Vagina (tissue), 2 donors: Measurements from ENCODE around the gene SLC6A8. TPM values are rescaled to one million over a fixed set of nuclear protein-coding genes. Genes with fewer than 3 reads are reported as not detected.

Source experiments
- DNase-seq, 2 donors: peaks; one replicate each; pipeline ENCODE4 v3.0.0-alpha.2; 2017; ENCODE audit errors: extremely low spot score in 2 of 2
- H3K27ac ChIP-seq: fragments of 200-600 bp; sonication (generic); one replicate; pipeline ENCODE4 v1.5.1; 2019
- H3K27me3 ChIP-seq: fragments of 200-600 bp; sonication (generic); one replicate; pipeline ENCODE4 v1.5.1; 2019
- H3K36me3 ChIP-seq, 2 donors: fragments of 200-600 bp; sonication (generic); one replicate each; pipeline ENCODE4 v1.5.1; 2017 to 2019
- H3K4me1 ChIP-seq: fragments of 200-600 bp; sonication (generic); one replicate; pipeline ENCODE4 v1.5.1; 2019
- H3K4me3 ChIP-seq, 2 donors: fragments of 200-600 bp; sonication (generic); 1 replicate in 1 of 2; 2 replicates in 1 of 2; pipeline ENCODE4 v1.5.1; 2016 to 2019
- H3K9me3 ChIP-seq: fragments of 200-600 bp; sonication (generic); one replicate; pipeline ENCODE4 v1.5.1; 2019
- POLR2A ChIP-seq, 2 donors: fragments of 450-650 bp; IDR thresholded peaks; one replicate each; pipeline ENCODE4 v1.6.1; 2017; ENCODE audit warnings: antibody characterized with exemption in 2 of 2, mild to moderate bottlenecking in 2 of 2, moderate library complexity in 2 of 2
- POLR2AphosphoS5 ChIP-seq, 2 donors: sonication (generic); formaldehyde crosslinking; IDR thresholded peaks; one replicate each; pipeline ENCODE4 v1.9.0; 2017; ENCODE audit warnings: antibody characterized with exemption in 2 of 2, mild to moderate bottlenecking in 2 of 2, low read depth in 1 of 2; ENCODE audit not compliant: insufficient read depth in 1 of 2
- intact Hi-C: fragments of 100-400 bp; cut with DNase I; formaldehyde crosslinking; loops from one replicate; pipeline ENCODE4 v1.15.1; 2023
- total RNA-seq: library from RNA; depleted of rRNA; stranded (reverse); fragments of >200 nt; gene quantifications from one replicate; pipeline ENCODE4 v1.2.3, GENCODE V29; 2016
- TF ChIP-seq, protein P1 (sequence below), 3 experiments: fragments of 450-650 bp in 2 of 3; fragments of 200-600 bp in 1 of 3; sonication (generic) in 1 of 3; IDR thresholded peaks; one replicate each; pipeline ENCODE4 v1.5.1; 2017 to 2019; ENCODE audit warnings: antibody characterized with exemption in 3 of 3, mild to moderate bottlenecking in 2 of 3, moderate library complexity in 2 of 3

SLC6A8 gene
- total RNA-seq, 1 donor from 2014 or later, result 29.2 TPM

DNA sequence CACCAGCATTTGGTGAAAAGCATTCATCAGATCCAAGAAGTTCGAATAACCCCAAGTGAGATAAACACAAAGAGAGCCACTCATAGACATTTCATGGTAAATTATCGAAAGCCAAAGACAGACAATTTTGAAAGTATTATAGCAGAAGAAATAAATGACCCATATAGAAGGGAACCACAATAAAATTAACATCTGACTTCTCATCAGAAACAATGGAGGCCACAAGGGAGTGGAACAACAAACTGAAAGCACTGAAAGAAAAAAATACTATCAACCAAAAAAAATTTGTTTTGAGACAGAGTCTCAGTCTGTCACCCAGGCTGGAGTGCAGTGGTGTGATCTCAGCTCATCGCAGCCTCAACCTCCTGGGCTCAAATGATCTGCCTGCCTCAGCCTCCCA, 28.5 kb upstream of the SLC6A8 start:
- Histone ChIP-seq H3K4me1 (no peaks in the 10 kb centered on the region), H3K9me3 (no peaks in the 10 kb centered on the region), H3K27me3 (no peaks in the 10 kb centered on the region), H3K27ac (no peak overlapping the region), H3K36me3 (no peaks in the 10 kb centered on the region), H3K4me3 (no peak overlapping the region)
- TF ChIP-seq, protein P1, sequence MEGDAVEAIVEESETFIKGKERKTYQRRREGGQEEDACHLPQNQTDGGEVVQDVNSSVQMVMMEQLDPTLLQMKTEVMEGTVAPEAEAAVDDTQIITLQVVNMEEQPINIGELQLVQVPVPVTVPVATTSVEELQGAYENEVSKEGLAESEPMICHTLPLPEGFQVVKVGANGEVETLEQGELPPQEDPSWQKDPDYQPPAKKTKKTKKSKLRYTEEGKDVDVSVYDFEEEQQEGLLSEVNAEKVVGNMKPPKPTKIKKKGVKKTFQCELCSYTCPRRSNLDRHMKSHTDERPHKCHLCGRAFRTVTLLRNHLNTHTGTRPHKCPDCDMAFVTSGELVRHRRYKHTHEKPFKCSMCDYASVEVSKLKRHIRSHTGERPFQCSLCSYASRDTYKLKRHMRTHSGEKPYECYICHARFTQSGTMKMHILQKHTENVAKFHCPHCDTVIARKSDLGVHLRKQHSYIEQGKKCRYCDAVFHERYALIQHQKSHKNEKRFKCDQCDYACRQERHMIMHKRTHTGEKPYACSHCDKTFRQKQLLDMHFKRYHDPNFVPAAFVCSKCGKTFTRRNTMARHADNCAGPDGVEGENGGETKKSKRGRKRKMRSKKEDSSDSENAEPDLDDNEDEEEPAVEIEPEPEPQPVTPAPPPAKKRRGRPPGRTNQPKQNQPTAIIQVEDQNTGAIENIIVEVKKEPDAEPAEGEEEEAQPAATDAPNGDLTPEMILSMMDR (IDR thresholded peaks at IDR 0.05), result no peak
- TF ChIP-seq POLR2AphosphoS5 (IDR thresholded peaks at IDR 0.05; ENCODE audit: insufficient read depth in 1 of 2, low read depth in 1 of 2) (no peak), POLR2A (IDR thresholded peaks at IDR 0.05) (no peak)
- no peak for DNase-seq
- intact Hi-C loops, result no loop called here

DNA sequence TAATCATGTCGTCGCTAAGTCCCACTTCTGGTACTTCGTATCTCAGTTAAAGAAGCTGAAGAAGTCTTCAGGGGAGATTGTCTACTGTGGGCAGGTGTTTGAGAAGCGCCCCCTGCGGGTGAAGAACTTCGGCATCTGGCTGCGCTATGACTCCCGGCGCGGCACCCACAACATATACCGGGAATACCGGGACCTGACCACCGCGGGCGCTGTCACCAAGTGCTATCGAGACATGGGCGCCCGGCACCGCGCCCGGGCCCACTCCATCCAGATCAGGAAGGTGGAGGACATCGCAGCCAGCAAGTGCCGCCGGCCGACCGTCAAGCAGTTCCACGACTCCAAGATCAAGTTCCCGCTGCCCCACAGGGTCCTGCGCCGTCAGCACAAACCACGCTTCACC, 25.5 kb upstream of the SLC6A8 start:
- no peak overlapping the region for H3K27ac ChIP-seq
- no peaks in the 10 kb centered on the region for H3K36me3 ChIP-seq
- H3K9me3 ChIP-seq, result no peaks in the 10 kb centered on the region
- no peak for TF ChIP-seq POLR2A (IDR thresholded peaks at IDR 0.05)
- no peak for TF ChIP-seq POLR2AphosphoS5 (IDR thresholded peaks at IDR 0.05; ENCODE audit: insufficient read depth in 1 of 2, low read depth in 1 of 2)
- TF ChIP-seq, protein P1 (IDR thresholded peaks at IDR 0.05), result no peak
- no peaks in the 10 kb centered on the region for H3K4me1 ChIP-seq
- H3K4me3 ChIP-seq, result no peak overlapping the region
- no peaks in the 10 kb centered on the region for H3K27me3 ChIP-seq
- intact Hi-C loops, result loop anchor here (10.0 kb wide), 1 partner anchor 717 kb away; no protein-coding TSS in a partner anchor
- no peak for DNase-seq

DNA sequence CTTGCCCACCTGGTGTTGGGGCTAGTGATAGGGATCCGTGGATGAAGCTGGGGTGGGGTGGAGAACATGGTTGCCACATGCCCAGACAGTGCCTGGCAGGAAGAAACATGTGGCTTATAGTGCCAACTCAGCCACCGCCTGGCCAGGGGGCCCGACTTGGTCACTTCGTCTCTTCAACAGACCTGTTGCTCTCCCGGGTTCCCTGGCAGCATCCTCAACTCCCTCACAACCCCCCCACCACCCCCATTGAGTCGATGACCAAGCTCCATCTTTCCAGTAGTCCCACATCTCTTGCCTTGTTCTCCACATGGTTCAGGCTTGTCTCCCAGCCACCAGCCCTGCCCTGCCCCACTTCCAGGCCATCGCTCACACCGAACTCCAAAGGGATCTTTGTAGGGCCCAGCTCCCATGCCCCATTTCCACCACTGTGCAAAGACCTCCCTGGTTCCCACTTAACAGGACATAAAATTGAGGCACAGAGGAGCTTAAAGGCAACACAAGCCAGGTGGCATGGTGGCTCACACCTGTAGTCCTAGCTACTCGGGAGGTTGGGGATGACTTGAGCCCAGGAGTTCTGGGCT, 21.9 kb upstream of the SLC6A8 start:
- TF ChIP-seq POLR2AphosphoS5 (IDR thresholded peaks at IDR 0.05; ENCODE audit: insufficient read depth in 1 of 2, low read depth in 1 of 2) (no peak), POLR2A (IDR thresholded peaks at IDR 0.05) (no peak)
- TF ChIP-seq, protein P1 (IDR thresholded peaks at IDR 0.05), result no peak
- intact Hi-C loops, result loop anchor here (10.0 kb wide), 1 partner anchor 721 kb away; no protein-coding TSS in a partner anchor
- H3K27me3 ChIP-seq, result no peaks in the 10 kb centered on the region
- no peak overlapping the region for H3K27ac ChIP-seq
- H3K9me3 ChIP-seq, result no peaks in the 10 kb centered on the region
- H3K4me1 ChIP-seq, result no peaks in the 10 kb centered on the region
- no peak for DNase-seq
- no peak overlapping the region for H3K4me3 ChIP-seq
- no peaks in the 10 kb centered on the region for H3K36me3 ChIP-seq

DNA sequence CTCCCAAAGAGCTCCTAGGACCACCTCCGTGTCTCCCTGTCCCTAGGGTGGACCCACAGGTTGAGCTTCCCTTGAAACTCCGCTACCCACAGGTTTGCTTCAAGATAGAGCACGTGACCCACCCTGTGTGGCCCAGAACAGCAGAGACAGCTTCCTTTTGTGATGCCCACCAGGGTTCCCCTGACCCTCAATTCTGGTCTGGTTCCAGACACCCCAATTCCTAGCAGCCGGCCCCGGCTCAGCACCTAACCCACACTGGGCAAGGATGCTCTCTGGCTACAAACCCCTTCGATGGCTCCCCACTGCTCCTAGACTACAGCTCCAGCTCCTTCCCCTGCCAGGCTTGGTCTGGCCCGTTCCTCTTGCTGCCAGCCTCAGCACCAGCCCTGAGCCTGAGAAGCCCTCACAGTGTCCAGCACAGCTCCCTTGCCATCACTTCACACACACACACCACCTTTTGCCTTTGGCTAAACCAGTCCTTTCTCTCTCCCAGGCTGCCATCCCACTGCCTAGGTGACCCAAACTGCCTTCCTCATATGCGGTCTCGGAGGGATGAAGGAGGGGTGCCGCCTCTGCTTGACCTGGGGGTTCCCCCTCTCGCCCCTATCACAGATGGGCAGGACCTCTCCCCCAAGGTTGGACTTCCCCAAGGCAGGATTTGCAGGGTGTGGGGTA, 20.3 kb upstream of the SLC6A8 start:
- TF ChIP-seq, protein P1 (IDR thresholded peaks at IDR 0.05), result no peak
- TF ChIP-seq POLR2AphosphoS5 (IDR thresholded peaks at IDR 0.05; ENCODE audit: insufficient read depth in 1 of 2, low read depth in 1 of 2), result no peak
- TF ChIP-seq POLR2A (IDR thresholded peaks at IDR 0.05), result no peak
- Histone ChIP-seq H3K9me3 (no peaks in the 10 kb centered on the region), H3K36me3 (no peaks in the 10 kb centered on the region), H3K27ac (no peak overlapping the region), H3K4me1 (no peaks in the 10 kb centered on the region), H3K4me3 (no peak overlapping the region), H3K27me3 (no peaks in the 10 kb centered on the region)
- DNase-seq, result no peak
- intact Hi-C loops, result loop anchor here (10.0 kb wide), 1 partner anchor 723 kb away; no protein-coding TSS in a partner anchor

DNA sequence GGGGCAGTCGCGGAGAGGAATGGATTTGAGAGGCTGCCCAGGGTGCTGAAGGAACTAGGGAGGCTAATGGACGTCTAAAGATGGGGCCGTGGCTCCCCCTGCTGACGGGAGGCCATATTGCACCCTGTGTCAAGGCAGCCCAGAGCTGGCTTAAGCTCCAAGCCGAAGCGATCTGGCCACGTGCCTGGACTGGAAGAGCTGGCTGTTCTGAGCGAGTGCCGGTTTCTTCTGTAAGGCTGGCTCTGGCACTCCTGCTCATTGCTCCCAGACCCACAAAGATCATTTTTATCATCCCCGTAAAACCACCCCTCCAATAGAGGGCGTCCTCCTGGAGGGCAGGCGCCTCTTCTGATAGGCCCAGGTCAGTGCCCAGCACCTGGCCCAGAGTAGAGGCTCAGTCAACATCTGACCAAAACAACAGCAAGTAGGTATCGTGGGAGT, 19.8 kb upstream of the SLC6A8 start:
- no peak for DNase-seq
- Histone ChIP-seq H3K36me3 (no peaks in the 10 kb centered on the region), H3K4me3 (no peak overlapping the region), H3K27me3 (no peaks in the 10 kb centered on the region), H3K4me1 (peaks cover 2% of the 10 kb centered on the region), H3K27ac (no peak overlapping the region), H3K9me3 (no peaks in the 10 kb centered on the region)
- intact Hi-C loops, result loop anchor here (10.0 kb wide), 1 partner anchor 723 kb away; no protein-coding TSS in a partner anchor
- TF ChIP-seq, protein P1 (IDR thresholded peaks at IDR 0.05), result peak; percentile 29 to 59 (median 51)
- TF ChIP-seq POLR2AphosphoS5 (IDR thresholded peaks at IDR 0.05; ENCODE audit: insufficient read depth in 1 of 2, low read depth in 1 of 2) (no peak), POLR2A (IDR thresholded peaks at IDR 0.05) (no peak)
